MM.1S (cell line): Measurements from ENCODE around the gene SCFD2.

Experiments
- DNase-seq: peaks from one replicate; pipeline ENCODE4 v3.0.0-alpha.2; 2015
- H2AFZ ChIP-seq: fragments of 300-600 bp; sonication (generic); 2 replicates; pipeline ENCODE4 v1.6.0; 2016; ENCODE audit warnings: antibody characterized with exemption, low read length
- H3F3A ChIP-seq: fragments of 300-600 bp; sonication (generic); 2 replicates; pipeline ENCODE4 v1.6.1; 2016; ENCODE audit warnings: mild to moderate bottlenecking, antibody characterized with exemption, low read length, moderate library complexity, mixed read lengths; ENCODE audit not compliant: insufficient read depth
- H3K27ac ChIP-seq: fragments of 300-600 bp; sonication (generic); 2 replicates; pipeline ENCODE4 v1.5.1; 2016; ENCODE audit warnings: mild to moderate bottlenecking, low read length
- H3K27me3 ChIP-seq: fragments of 300-600 bp; sonication (generic); replicated peaks from 2 replicates; pipeline ENCODE4 v1.6.0; 2016; ENCODE audit warnings: low read length; ENCODE audit not compliant: insufficient read depth
- H3K36me3 ChIP-seq: fragments of 300-600 bp; sonication (generic); replicated peaks from 2 replicates; pipeline ENCODE4 v1.6.1; 2016; ENCODE audit warnings: mild to moderate bottlenecking, low read length, mixed read lengths; ENCODE audit not compliant: insufficient read depth
- H3K4me1 ChIP-seq: fragments of 300-600 bp; sonication (generic); 2 replicates; pipeline ENCODE4 v1.6.1; 2016; ENCODE audit warnings: low read length, mixed read lengths
- H3K4me2 ChIP-seq: fragments of 300-600 bp; sonication (generic); 2 replicates; pipeline ENCODE4 v1.6.0; 2016; ENCODE audit warnings: low read depth, low read length
- H3K4me3 ChIP-seq: fragments of 300-600 bp; sonication (generic); 2 replicates; pipeline ENCODE4 v1.5.1; 2016; ENCODE audit warnings: low read length, mixed read lengths
- H3K79me2 ChIP-seq: fragments of 300-600 bp; sonication (generic); 2 replicates; pipeline ENCODE4 v1.6.1; 2016; ENCODE audit warnings: mixed run types, low read length, mixed read lengths
- H3K9ac ChIP-seq: fragments of 300-600 bp; sonication (generic); 2 replicates; pipeline ENCODE4 v1.6.1; 2016; ENCODE audit warnings: low read length, mixed read lengths
- H3K9me2 ChIP-seq: fragments of 300-600 bp; sonication (generic); replicated peaks from 2 replicates; pipeline ENCODE4 v1.6.1; 2016; ENCODE audit warnings: mild to moderate bottlenecking, low read length, mixed read lengths; ENCODE audit not compliant: insufficient read depth
- H3K9me3 ChIP-seq: fragments of 300-600 bp; sonication (generic); replicated peaks from 2 replicates; pipeline ENCODE4 v1.6.1; 2016; ENCODE audit warnings: mild to moderate bottlenecking, low read length, mixed read lengths; ENCODE audit not compliant: insufficient read depth
- H4K20me1 ChIP-seq: fragments of 300-600 bp; sonication (generic); 2 replicates; pipeline ENCODE4 v1.6.1; 2016; ENCODE audit warnings: mild to moderate bottlenecking, low read length, moderate library complexity, mixed read lengths; ENCODE audit not compliant: insufficient read depth
- EZH2 ChIP-seq: fragments of 300-600 bp; sonication (generic); optimal IDR thresholded peaks from 2 replicates; pipeline ENCODE3; 2017; ENCODE audit warnings: low read depth, mild to moderate bottlenecking, antibody characterized with exemption, low read length, mixed read lengths
- EZH2phosphoT487 ChIP-seq: fragments of 300-600 bp; sonication (generic); IDR thresholded peaks from 2 replicates; pipeline ENCODE4 v1.6.1; 2018; ENCODE audit warnings: antibody characterized with exemption, low read length
- TF ChIP-seq, protein P1 (sequence below): fragments of 300-600 bp; sonication (generic); IDR thresholded peaks from 2 replicates; pipeline ENCODE4 v1.5.1; 2016; ENCODE audit warnings: antibody characterized with exemption, low read length, mixed read lengths

SCFD2 gene

GRCh38 chr4:52843351-52843750, 522.5 kb downstream of the SCFD2 start:
- Histone ChIP-seq H2AFZ (no peak overlapping the region), H3K4me1 (no peaks in the 10 kb centered on the region), H3K9me2 (no peaks in the 10 kb centered on the region), H3K27me3 (no peaks in the 10 kb centered on the region), H3F3A (no peaks in the 10 kb centered on the region), H3K79me2 (no peaks in the 10 kb centered on the region), H3K4me3 (no peak overlapping the region), H4K20me1 (no peaks in the 10 kb centered on the region), H3K9ac (no peak overlapping the region), H3K36me3 (no peaks in the 10 kb centered on the region), H3K9me3 (no peaks in the 10 kb centered on the region), H3K4me2 (no peak overlapping the region), H3K27ac (no peak overlapping the region)
- TF ChIP-seq EZH2 = no peak
- TF ChIP-seq EZH2phosphoT487 = no peak
- TF ChIP-seq, protein P1, sequence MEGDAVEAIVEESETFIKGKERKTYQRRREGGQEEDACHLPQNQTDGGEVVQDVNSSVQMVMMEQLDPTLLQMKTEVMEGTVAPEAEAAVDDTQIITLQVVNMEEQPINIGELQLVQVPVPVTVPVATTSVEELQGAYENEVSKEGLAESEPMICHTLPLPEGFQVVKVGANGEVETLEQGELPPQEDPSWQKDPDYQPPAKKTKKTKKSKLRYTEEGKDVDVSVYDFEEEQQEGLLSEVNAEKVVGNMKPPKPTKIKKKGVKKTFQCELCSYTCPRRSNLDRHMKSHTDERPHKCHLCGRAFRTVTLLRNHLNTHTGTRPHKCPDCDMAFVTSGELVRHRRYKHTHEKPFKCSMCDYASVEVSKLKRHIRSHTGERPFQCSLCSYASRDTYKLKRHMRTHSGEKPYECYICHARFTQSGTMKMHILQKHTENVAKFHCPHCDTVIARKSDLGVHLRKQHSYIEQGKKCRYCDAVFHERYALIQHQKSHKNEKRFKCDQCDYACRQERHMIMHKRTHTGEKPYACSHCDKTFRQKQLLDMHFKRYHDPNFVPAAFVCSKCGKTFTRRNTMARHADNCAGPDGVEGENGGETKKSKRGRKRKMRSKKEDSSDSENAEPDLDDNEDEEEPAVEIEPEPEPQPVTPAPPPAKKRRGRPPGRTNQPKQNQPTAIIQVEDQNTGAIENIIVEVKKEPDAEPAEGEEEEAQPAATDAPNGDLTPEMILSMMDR = no peak
- DNase-seq = no peak

GRCh38 chr4:52842792-52843191, 523.1 kb downstream of the SCFD2 start:
- Histone ChIP-seq H2AFZ (no peak overlapping the region), H3K9me3 (no peaks in the 10 kb centered on the region), H3K27ac (no peak overlapping the region), H3K9ac (no peak overlapping the region), H3K4me1 (no peaks in the 10 kb centered on the region), H3K79me2 (no peaks in the 10 kb centered on the region), H3K4me2 (no peak overlapping the region), H3F3A (no peaks in the 10 kb centered on the region), H4K20me1 (no peaks in the 10 kb centered on the region), H3K27me3 (no peaks in the 10 kb centered on the region), H3K4me3 (no peak overlapping the region), H3K36me3 (no peaks in the 10 kb centered on the region), H3K9me2 (no peaks in the 10 kb centered on the region)
- TF ChIP-seq, protein P1 = no peak
- TF ChIP-seq EZH2phosphoT487 = no peak
- TF ChIP-seq EZH2 = no peak
- DNase-seq = no peak

- Histone ChIP-seq H3K27me3 (no peaks in the 10 kb centered on the region), H2AFZ (no peak overlapping the region), H3K27ac (no peak overlapping the region), H3K4me3 (no peak overlapping the region), H3K36me3 (no peaks in the 10 kb centered on the region), H3K9me3 (no peaks in the 10 kb centered on the region), H3K4me1 (no peaks in the 10 kb centered on the region), H3K4me2 (no peak overlapping the region), H3K9me2 (no peaks in the 10 kb centered on the region), H3F3A (no peaks in the 10 kb centered on the region), H4K20me1 (no peaks in the 10 kb centered on the region), H3K79me2 (no peaks in the 10 kb centered on the region), H3K9ac (no peak overlapping the region)
- TF ChIP-seq, protein P1 = no peak
- TF ChIP-seq EZH2 (no peak), EZH2phosphoT487 (no peak)
- no peak for DNase-seq
Measured at GRCh38 chr4:52841682-52842456, 524.0 kb downstream of the SCFD2 start.
